H9 (cell line): ENCODE measurements around the gene CDC14A. TPM values are rescaled to one million over a fixed set of nuclear protein-coding genes. Genes with fewer than 3 reads are reported as not detected.

Experiments
- DNase-seq: peaks from one replicate; pipeline ENCODE4 v3.0.0-alpha.2; 2017
- H2AFZ ChIP-seq: one replicate; pipeline ENCODE4 v1.6.1; 2013; ENCODE audit warnings: mild to moderate bottlenecking, low read length, control low read depth, moderate library complexity
- H2AK5ac ChIP-seq: 2 replicates; pipeline ENCODE4 v1.6.1; 2013; ENCODE audit warnings: low read length, control low read depth, mixed read lengths; ENCODE audit not compliant: insufficient read length
- H2BK120ac ChIP-seq: one replicate; pipeline ENCODE4 v1.6.1; 2013; ENCODE audit warnings: low read depth, mild to moderate bottlenecking, low read length, control low read depth, inconsistent platforms; ENCODE audit not compliant: poor library complexity, severe bottlenecking
- H2BK12ac ChIP-seq: 2 replicates; pipeline ENCODE4 v1.6.1; 2013; ENCODE audit warnings: low read length, control low read depth, mixed read lengths, low read depth; ENCODE audit not compliant: insufficient read length
- H2BK15ac ChIP-seq: 2 replicates; pipeline ENCODE4 v1.6.1; 2013; ENCODE audit warnings: low read depth, low read length, control low read depth
- H2BK20ac ChIP-seq: one replicate; pipeline ENCODE4 v1.6.1; 2013; ENCODE audit warnings: low read depth, mild to moderate bottlenecking, low read length, control low read depth, inconsistent platforms; ENCODE audit not compliant: poor library complexity, severe bottlenecking
- H2BK5ac ChIP-seq: 2 replicates; pipeline ENCODE4 v1.6.1; 2013; ENCODE audit warnings: low read length, control low read depth, mixed read lengths; ENCODE audit not compliant: insufficient read length
- H3K14ac ChIP-seq: 2 replicates; pipeline ENCODE4 v1.6.1; 2013; ENCODE audit warnings: low read length, control low read depth; ENCODE audit not compliant: insufficient read depth
- H3K18ac ChIP-seq: 2 replicates; pipeline ENCODE4 v1.6.1; 2013; ENCODE audit warnings: low read depth, mild to moderate bottlenecking, mixed read lengths, low read length, control low read depth; ENCODE audit not compliant: insufficient read length
- H3K23ac ChIP-seq: 2 replicates; pipeline ENCODE4 v1.6.1; 2013; ENCODE audit warnings: low read length, control low read depth, mixed read lengths, low read depth; ENCODE audit not compliant: insufficient read length
- H3K23me2 ChIP-seq: 2 replicates; pipeline ENCODE4 v1.6.1; 2013; ENCODE audit warnings: low read depth, mild to moderate bottlenecking, mixed read lengths, low read length, control low read depth; ENCODE audit not compliant: insufficient read length, poor library complexity, severe bottlenecking
- H3K27ac ChIP-seq: 2 replicates; pipeline ENCODE4 v1.5.1; 2013; ENCODE audit warnings: low read length, control low read depth, mixed read lengths, low read depth; ENCODE audit not compliant: insufficient read length
- H3K27me3 ChIP-seq: 2 replicates; pipeline ENCODE4 v1.6.1; 2013; ENCODE audit warnings: low read length, control low read depth, inconsistent platforms; ENCODE audit not compliant: insufficient read depth
- H3K4ac ChIP-seq: 2 replicates; pipeline ENCODE4 v1.6.1; 2013; ENCODE audit warnings: low read depth, mild to moderate bottlenecking, control low read depth, inconsistent platforms, low read length, moderate library complexity
- H3K4me1 ChIP-seq: 2 replicates; pipeline ENCODE4 v1.6.1; 2013; ENCODE audit warnings: low read length, control low read depth, inconsistent platforms; ENCODE audit not compliant: insufficient read depth
- H3K4me2 ChIP-seq: 2 replicates; pipeline ENCODE4 v1.6.1; 2013; ENCODE audit warnings: low read length, control low read depth, mixed read lengths; ENCODE audit not compliant: insufficient read length, insufficient read depth
- H3K56ac ChIP-seq: 2 replicates; pipeline ENCODE4 v1.6.1; 2013; ENCODE audit warnings: low read depth, mild to moderate bottlenecking, mixed read lengths, low read length, control low read depth; ENCODE audit not compliant: insufficient read length
- H3K79me1 ChIP-seq: 2 replicates; pipeline ENCODE4 v1.6.1; 2013; ENCODE audit warnings: low read depth, mild to moderate bottlenecking, moderate library complexity, low read length, control low read depth, inconsistent platforms; ENCODE audit not compliant: insufficient read depth, poor library complexity, severe bottlenecking
- H3K79me2 ChIP-seq: 2 replicates; pipeline ENCODE4 v1.6.1; 2013; ENCODE audit warnings: low read length, control low read depth, inconsistent platforms; ENCODE audit not compliant: insufficient read depth
- H3K9ac ChIP-seq: 2 replicates; pipeline ENCODE4 v1.6.1; 2013; ENCODE audit warnings: low read length, control low read depth, mixed read lengths; ENCODE audit not compliant: insufficient read length; ENCODE audit errors: extremely low read depth
- H3K9me3 ChIP-seq: one replicate; pipeline ENCODE4 v1.6.1; 2013; ENCODE audit warnings: low read depth, low read length, inconsistent platforms; ENCODE audit not compliant: control insufficient read depth
- H3T11ph ChIP-seq: one replicate; pipeline ENCODE4 v1.6.1; 2013; ENCODE audit warnings: mild to moderate bottlenecking, low read length, control low read depth, inconsistent platforms
- H4K20me1 ChIP-seq: one replicate; pipeline ENCODE4 v1.6.1; 2013; ENCODE audit not compliant: control insufficient read depth, insufficient read length, insufficient read depth
- H4K5ac ChIP-seq: 2 replicates; pipeline ENCODE4 v1.6.1; 2013; ENCODE audit warnings: low read depth, mild to moderate bottlenecking, mixed read lengths, low read length, control low read depth; ENCODE audit not compliant: insufficient read length
- H4K8ac ChIP-seq: replicated peaks from 2 replicates; pipeline ENCODE4 v1.6.1; 2013; ENCODE audit warnings: low read length, control low read depth, mixed read lengths, low read depth; ENCODE audit not compliant: insufficient read length
- H4K91ac ChIP-seq: 2 replicates; pipeline ENCODE4 v1.6.1; 2013; ENCODE audit warnings: low read depth, mild to moderate bottlenecking, moderate library complexity, mixed read lengths, low read length, control low read depth; ENCODE audit not compliant: insufficient read length
- H3K27ac Mint-ChIP-seq, 3 experiments: 2 replicates in 2 of 3; 3 replicates in 1 of 3; pipeline ENCODE4 v1.8.0; 2020 to 2021; ENCODE audit warnings: mixed read lengths in 3 of 3, mild to moderate bottlenecking in 1 of 3, moderate library complexity in 1 of 3
- H3K27me3 Mint-ChIP-seq: 2 replicates; pipeline ENCODE4 v1.8.0; 2021; ENCODE audit warnings: low read depth, mild to moderate bottlenecking, moderate library complexity, mixed read lengths
- H3K36me3 Mint-ChIP-seq, 3 experiments: 2 replicates in 2 of 3; 3 replicates in 1 of 3; pipeline ENCODE4 v1.8.0; 2020 to 2021; ENCODE audit warnings: low read depth in 3 of 3, mixed read lengths in 3 of 3; ENCODE audit not compliant: insufficient read depth in 1 of 3
- H3K4me1 Mint-ChIP-seq, 2 experiments: 2 replicates each; pipeline ENCODE4 v1.8.0; 2020; ENCODE audit warnings: mixed read lengths in 2 of 2
- H3K4me3 Mint-ChIP-seq, 2 experiments: 2 replicates in 1 of 2; 3 replicates in 1 of 2; pipeline ENCODE4 v1.8.0; 2020 to 2021; ENCODE audit warnings: mild to moderate bottlenecking in 2 of 2, mixed read lengths in 2 of 2, moderate library complexity in 1 of 2
- H3K9me3 Mint-ChIP-seq, 2 experiments: 2 replicates in 1 of 2; 3 replicates in 1 of 2; pipeline ENCODE4 v1.8.0; 2020; ENCODE audit warnings: mild to moderate bottlenecking in 2 of 2, mixed read lengths in 2 of 2, moderate library complexity in 1 of 2
- CTCF ChIP-seq: fragments of 200-600 bp; sonication (generic); conservative IDR thresholded peaks from 3 replicates; pipeline ENCODE4 v1.8.0; 2021; ENCODE audit warnings: antibody characterized with exemption, mild to moderate bottlenecking
- WGBS: extraction: QIAGEN DNeasy Blood & Tissue Kit; methylation state at CpG from one replicate; pipeline ENCODE4 v1.1.7; 2013; ENCODE audit warnings: missing lambda C conversion rate, low lambda C conversion rate, mixed read lengths; ENCODE audit not compliant: insufficient read length; ENCODE audit errors: extremely low coverage; 5-methylcytosine and 5-hydroxymethylcytosine counted together
- total RNA-seq: library from RNA; stranded (reverse); gene quantifications from 2 replicates; pipeline ENCODE4 v1.2.1, GENCODE V29; 2021

The CDC14A gene
- total RNA-seq, 1 experiment from 2014 or later = 8.9 TPM

GRCh38 chr1:100494393-100495084 lies 142.2 kb downstream of the CDC14A start:
- no peak overlapping the region for H3T11ph ChIP-seq
- WGBS = no CpG with 5 or more reads among the region's 4 CpGs
- no peak overlapping the region for H2BK120ac ChIP-seq
- H3K27me3 ChIP-seq = no peaks in the 10 kb centered on the region
- no peaks in the 10 kb centered on the region for H4K20me1 ChIP-seq
- H3K9me3 Mint-ChIP-seq = no peaks in the 10 kb centered on the region
- no peak overlapping the region for H3K27ac ChIP-seq
- no peaks in the 10 kb centered on the region for H3K9me3 ChIP-seq
- H3K27me3 Mint-ChIP-seq = no peaks in the 10 kb centered on the region
- no peaks in the 10 kb centered on the region for H3K79me1 ChIP-seq
- H3K23me2 ChIP-seq = no peaks in the 10 kb centered on the region
- no peak overlapping the region for H2AFZ ChIP-seq
- H2AK5ac ChIP-seq = no peak overlapping the region
- H3K56ac ChIP-seq = no peak overlapping the region
- no peaks in the 10 kb centered on the region for H3K4me1 ChIP-seq
- H3K27ac Mint-ChIP-seq = no peak overlapping the region
- H2BK12ac ChIP-seq = no peak overlapping the region
- no peaks in the 10 kb centered on the region for H3K79me2 ChIP-seq
- no peak overlapping the region for H3K23ac ChIP-seq
- no peak overlapping the region for H3K4me3 Mint-ChIP-seq
- no peak overlapping the region for H4K91ac ChIP-seq
- H2BK20ac ChIP-seq = no peak overlapping the region
- no peak for DNase-seq
- H3K36me3 Mint-ChIP-seq = peaks cover 8 to 19% (median 15%) of the 10 kb centered on the region in 3 experiments; a peak in 6 of 7 replicates
- no peak overlapping the region for H4K5ac ChIP-seq
- H3K14ac ChIP-seq = no peak overlapping the region
- TF ChIP-seq CTCF = no peak
- H4K8ac ChIP-seq = no peak overlapping the region
- no peak overlapping the region for H2BK15ac ChIP-seq
- no peaks in the 10 kb centered on the region for H3K4me1 Mint-ChIP-seq
- no peak overlapping the region for H3K4ac ChIP-seq
- H3K9ac ChIP-seq = no peak overlapping the region
- H3K18ac ChIP-seq = no peak overlapping the region
- no peak overlapping the region for H2BK5ac ChIP-seq
- H3K4me2 ChIP-seq = no peak overlapping the region
